NCI-H187 (cell line): ENCODE measurements around the gene RRP36.
"Not testable (repeated sequence)": the region's sequence is repeated elsewhere in the genome, so short reads cannot be mapped to it uniquely, and the experiment has no call there.

Experiments used
- DNase-seq, 2 experiments: peaks; one replicate each; lab custom pipeline; 2025; lab: John Stamatoyannopoulos, UW

The RRP36 gene

DNA sequence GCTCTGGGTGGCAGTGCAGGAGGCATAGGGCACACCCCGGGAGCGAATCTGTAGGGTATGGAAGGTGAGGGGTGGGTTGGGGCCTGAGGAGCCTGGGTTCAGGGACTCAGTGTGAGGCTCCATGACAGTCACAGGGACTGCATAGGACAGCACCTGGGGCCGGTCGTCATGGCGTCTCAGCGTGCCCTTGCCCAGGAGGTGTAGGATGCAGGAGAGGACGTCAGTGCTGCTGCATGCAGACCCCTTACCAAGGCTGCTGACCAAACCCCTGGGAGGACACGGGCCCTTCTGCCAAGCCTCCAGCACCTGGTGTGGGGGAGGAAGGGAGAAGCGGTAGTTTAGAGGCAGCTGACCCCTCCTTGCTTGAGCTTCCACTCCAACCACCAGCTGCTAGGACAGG lies 16.3 kb downstream of the RRP36 start:
- no peak for DNase-seq

DNA sequence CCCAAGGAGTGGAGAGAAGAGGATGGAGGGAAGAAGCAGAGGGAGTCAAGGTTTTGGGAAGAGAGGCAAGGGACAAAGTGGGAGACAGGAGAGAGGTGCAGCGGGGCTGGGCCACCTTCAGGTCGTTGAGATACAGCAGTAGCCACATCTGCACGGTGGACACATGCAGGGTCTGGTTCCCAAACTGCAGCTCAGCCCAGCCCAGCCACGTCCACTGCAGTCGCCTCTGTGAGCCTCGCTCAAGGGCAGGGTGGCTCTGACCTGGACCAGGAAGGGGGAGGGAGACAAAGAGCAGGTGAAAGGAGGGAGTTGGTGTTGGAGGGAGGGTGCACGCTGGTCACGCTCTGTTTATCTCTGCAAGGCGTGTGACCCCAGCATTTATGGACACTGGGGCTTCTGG lies 17.3 kb downstream of the RRP36 start:
- no peak for DNase-seq

DNA sequence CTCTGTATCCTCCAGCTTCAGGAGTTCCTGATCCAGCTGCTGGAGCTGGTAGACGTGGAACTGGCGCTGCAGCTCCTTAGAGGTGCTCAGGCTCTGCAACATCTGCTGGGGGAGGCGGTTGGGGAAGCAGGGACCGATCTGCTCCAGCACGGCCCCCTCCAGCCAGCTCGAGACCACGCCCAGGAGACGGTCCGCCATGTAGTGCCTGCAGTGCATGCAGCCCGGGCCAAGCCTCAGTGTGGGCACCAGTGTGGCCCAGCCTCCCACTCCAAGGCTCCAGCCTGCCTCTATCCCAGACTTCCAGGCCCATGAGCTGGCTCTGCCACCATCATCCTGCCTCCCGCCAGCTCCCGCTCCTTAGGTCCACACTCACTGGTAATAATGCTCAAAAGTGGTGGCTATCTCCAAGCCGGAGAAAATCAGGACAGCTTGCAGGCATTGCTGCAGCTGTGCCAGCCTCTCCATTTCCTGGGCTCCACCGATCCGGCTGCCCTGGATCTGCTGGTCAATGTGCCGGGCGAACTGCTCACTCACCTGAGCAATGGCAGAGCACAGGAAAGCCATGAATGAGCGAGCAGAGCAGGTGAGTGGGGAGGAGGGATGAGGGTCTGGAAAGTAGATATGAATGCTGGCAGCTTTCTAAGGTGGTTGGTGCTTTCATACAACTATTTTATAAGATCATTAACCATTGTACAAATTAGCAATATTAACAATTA lies 19.3 kb downstream of the RRP36 start:
- DNase-seq, result no peak

DNA sequence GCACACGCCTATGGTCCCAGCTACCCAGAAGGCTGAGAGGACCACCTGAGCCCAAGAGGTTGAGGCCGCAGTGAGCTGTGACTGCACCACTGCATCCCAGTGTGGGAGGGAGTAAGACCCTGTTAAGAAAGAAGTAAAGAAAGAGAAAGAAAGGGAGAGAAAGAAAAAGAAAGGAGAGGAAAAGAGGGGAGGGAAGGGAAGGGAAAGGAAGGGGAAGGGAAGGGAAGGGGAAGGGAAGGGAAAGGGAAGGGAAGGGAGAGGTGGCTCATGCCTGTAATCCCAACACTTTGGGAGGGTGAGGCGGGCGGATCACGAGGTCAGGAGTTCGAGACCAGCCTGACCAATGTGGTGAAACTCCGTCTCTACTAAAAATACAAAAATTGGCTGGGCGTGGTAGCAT lies 20.1 kb downstream of the RRP36 start:
- DNase-seq, result not testable (repeated sequence)

DNA sequence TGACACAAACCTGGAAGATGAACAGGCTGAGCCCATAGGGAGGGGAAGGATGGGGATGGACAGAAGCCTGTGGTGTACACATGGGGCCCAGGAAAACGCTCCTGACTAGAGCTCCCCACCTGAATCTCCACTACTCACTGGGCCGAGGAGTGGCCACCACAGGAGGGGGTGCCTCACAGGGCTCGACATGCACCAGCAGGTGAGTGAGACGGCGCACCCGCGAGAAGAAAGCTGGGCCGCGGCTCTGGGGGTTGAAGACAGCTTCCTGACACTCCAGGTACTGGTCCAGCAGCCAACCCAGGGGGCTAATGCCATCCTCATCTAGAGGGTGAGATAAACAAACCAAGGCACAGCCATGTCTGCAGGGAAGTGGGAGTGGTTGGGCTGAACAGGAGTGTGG lies 21.9 kb downstream of the RRP36 start:
- DNase-seq, result no peak

DNA sequence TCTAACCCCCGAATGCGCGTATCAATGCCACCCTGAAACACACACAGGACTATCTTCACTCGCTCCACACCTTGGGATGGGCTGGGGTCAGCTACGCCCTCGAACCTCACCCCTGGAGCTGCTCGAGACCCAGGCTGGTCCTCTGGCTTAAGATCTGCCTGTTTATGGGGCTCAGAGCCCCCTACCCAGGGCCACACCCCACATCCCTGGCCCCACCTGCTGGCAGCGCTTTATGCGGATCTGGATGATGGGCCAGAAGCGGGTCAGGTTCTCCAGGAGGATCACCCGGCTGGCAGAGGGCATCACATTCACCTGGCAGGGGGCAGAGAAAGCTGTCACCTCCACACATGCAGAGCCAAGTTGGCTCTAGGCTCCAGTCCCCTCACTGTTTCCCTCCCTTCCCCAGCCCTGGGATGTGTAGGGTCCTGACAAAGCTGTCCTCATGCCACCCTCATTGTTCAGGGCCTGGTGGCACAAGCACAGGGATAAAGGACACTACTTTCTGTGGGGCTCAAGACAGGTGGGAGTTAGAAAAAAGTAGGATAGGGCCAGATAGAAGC lies 24.0 kb downstream of the RRP36 start:
- DNase-seq, result no peak

DNA sequence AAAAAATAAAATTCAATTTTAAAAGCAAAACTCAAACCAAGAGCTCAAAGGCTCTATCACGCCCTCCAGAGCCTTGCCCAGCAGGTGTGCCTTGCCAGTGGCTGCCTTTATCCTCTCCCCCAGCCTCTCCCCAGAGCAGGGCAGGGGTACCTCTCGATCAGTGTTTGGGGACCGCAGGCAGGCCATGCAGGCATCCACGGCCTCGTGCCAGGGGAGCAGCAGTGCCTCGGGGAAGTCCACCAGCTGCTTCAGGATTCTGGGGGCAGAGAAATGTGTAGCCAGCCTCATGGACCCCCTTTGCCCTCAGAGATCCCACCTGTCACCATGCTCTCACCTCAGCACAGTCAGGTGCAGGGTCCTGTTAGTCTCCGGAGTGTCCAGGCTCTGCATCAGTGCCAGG lies 26.6 kb downstream of the RRP36 start:
- no peak for DNase-seq

DNA sequence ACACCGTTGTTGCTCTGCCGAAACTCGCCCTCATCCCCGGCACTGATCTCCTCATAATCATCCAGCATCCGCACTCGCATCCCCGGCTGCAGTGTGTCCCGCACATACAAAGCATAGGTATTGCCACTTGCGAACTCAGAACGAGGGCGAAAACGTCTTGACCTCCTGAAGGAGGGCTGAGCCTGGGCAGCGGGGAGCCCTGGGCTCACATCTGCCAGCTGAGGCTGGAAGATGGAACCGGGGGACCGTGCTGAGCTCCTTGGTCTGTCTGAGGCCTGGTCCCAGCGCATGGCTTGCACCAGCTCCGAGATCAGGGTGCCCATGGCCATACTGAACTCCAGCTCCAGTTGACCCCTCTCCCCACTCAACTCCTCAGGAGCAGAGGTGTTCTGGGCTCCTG lies 29.6 kb downstream of the RRP36 start:
- no peak for DNase-seq

DNA sequence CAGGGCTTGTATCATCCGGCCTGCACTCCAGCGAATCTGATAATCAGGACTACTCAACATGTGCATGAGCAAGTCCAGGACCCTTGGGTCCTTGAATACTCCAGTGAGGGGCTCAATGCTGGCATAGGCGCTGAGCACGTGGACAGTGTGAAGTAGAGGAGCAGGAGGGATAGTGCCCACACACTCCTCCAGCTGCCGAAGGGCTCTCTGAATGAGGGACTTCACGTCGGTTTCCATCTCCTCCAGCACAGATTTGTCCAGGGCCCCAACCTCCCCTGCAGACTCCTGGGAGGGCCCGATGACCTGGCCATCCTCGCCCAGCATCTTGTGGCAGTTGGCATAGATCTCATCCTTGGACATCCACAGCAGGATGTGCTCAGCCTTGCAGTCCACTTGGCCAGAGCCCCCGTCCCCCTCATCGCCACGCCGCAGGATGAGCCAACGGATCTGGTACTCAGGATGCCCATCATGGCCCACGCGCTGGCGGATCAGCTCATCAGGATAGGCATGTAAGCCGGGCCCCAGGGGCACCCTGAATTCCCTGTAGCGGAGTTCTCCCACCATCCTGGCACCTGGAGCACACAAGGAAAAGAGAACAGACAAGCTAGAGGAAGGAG lies 30.9 kb downstream of the RRP36 start:
- DNase-seq, result no peak

DNA sequence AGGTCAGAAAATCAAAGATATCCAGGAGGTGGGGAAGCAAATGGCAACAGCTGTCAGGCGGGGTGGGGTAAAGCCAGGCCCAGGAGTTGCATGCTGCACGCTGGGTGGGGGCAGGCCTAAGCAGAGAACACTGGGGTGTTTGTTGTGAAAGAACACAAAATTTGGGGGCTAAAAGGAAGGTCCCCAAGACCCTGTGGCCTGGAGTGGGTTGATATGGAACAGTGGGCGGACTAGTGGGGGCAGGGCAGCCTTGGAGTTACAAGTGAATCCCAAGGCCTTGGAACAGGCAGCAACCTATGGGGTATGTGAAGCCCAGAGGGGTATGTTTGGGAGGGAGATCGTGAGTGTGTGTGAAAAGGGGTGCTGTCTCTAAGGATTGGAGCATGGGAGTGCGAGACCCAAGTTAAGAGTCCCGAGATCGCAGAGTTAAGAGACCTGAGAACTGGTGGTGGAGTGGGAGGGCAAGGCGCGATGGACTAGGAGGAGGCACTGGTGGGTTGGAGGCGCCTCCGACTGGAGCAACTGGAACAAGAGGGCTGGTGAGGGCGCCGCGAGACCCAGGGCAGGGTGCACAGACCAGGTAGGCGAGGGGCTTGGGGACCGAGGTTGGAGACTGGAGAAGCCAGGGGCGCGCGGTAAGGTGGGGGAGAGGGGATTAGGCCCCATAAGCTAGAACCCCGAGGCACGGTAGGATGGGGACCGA lies 31.6 kb downstream of the RRP36 start:
- no peak for DNase-seq

DNA sequence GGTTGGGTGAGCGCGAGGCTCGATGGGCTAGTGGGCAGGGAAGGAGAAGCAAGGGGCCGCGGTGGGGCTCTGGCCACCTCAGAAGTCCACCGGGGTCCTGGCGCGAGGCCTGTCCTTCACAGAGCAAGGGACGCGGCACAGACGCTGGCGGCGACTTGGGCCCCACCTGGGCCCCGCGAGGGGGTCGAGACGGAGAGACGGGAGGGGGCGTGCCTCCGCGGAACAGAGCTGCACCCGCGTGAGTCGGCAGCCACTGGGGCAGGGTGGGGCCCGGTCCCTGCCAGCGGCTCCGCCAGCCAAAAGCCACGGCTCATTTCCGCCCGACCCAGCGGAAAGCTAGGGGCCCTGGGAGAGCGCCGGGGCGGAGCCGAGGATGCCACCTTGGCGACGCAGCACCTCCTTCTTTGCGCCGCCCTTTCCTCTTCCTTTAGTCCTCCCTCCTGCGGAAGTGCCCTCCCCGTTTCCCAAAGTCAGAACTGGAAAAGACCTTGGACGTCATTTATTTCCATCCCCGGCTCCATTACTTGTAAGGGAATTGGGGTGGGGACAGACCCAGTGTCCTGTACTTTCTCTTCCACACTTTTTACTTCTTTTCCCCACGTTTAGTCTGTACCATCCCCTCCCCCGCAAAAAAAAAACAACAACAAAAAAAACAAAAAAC lies 32.3 kb downstream of the RRP36 start, which contains the start of gene CUL7:
CUL7 (minus strand) TSS at position 307 of the 661 bp plus-strand sequence. CDS start 1,063 bp downstream, outside the sequence.
- peak; percentile 76 to 94 for DNase-seq

DNA sequence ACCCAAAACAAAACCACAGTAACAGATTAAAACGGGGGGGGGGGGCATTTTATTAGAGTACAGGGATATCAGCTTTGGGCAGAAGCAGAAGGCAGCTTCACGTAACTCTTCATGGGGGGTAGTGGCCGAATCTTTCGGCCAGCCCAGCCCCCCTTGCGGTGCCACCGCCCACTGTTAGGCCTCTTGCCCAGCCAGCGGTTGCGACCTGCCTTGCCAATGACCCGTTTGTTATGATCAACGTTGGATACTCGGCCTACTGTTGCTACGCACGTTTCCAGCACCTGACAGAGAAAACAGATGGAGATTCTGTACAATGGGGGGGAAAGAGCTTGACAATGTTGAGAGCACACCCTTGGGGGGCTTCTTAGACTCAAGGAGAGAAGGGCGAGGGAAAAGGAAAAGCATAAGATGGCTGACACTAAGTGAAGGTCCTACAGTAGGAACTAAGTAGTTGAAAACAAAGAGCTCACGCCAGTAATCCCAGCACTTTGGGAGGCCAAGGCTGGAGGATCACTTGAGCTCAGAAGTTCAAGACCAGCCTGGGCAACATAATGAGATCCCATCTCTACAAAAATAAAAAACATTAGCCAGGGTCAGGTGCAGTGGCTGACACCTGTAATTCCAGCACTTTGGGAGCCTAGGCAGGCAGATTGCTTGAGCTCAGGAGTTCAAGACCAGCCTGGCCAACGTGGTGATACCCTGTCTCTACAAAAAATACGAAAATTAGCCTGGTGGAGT lies 33.0 kb downstream of the RRP36 start:
- DNase-seq, result no peak

DNA sequence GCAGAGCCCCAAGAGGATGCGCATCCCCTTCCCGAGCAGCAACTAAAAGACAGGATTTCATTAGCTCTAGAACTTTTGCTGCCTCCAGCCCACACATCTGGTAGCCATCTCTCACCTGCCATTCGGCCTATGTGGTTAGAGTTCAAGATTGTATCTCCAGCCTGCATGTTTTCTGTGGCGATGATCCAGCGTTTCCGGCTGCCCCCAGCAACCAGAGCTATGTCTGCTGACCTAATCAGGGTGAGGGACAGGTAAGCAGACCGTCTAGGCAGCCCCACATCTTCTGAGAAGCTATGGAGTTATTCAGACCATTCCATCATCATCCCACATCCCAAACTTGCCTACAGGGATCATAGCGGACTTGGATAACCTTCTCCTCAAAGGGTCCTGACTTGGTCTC lies 34.5 kb downstream of the RRP36 start:
- no peak for DNase-seq

DNA sequence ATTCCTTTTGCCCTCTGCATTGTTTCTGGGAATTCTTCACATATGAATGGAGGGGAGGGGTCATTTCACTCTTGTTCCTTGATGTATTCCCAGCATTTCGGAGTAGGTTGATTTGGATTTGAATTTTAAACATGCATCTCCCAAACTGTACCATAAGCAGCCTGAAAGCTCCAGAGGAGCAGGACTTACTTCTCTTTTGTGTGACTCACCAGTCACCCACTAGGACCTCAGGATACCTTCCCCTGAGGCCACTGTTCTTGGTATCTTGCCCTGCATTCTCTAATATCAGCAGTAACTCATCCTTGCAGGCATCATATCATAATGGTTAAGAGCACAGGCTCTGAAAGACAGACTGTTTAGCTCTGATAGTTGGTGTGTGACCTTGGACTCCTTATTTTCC lies 37.1 kb downstream of the RRP36 start:
- DNase-seq, result no peak

DNA sequence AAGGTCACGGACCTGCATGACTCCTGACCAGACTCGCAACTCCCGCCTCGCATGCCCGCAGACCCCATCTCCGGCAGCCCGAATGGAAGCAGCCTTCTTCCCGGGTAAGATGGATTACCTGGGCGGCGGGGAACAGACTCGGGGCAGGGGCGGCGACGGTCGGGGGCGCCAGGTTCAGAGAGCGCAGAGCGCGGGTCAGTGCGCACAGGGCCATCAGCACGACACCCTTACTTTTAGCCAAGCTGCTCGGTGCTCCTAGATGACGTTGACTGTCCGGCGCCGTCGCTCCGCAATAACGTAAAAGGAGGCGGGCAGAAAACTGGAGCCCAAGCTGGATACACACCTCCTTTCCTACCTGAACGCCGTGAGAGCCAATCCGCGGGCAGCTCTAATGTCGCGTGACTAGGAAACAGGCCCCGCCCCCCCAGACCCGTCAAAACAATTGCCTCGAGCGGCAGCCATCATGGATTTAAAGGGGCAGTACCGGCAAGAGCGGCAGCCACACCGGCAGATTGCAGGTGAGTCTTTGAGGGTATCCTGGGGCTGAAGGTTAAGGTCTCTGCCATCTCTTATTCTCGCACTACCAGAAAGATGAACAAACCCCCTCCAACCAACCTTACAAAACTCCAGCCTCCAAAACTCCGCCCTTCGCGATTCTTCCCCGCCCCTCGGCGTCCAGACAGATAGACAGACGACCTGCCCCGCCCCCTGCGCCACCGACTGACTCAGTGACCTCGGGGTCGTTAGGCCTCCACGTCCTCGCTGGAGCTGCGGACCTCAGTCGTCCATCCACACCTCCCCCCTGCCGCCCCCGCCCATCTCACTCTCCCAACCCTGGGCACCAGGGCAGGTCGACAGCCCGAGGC lies 38.0 kb downstream of the RRP36 start, which contains the start of the genes KLC4 and MRPL2:
KLC4 (plus strand) TSS at position 464 of the 866 bp plus-strand sequence. CDS start 1,705 bp downstream, outside the sequence.
MRPL2 (minus strand) TSS at position 267 of the 866 bp plus-strand sequence; CDS start at position 214, 53 bp downstream.
- DNase-seq, result peak; percentile 96 to 97

DNA sequence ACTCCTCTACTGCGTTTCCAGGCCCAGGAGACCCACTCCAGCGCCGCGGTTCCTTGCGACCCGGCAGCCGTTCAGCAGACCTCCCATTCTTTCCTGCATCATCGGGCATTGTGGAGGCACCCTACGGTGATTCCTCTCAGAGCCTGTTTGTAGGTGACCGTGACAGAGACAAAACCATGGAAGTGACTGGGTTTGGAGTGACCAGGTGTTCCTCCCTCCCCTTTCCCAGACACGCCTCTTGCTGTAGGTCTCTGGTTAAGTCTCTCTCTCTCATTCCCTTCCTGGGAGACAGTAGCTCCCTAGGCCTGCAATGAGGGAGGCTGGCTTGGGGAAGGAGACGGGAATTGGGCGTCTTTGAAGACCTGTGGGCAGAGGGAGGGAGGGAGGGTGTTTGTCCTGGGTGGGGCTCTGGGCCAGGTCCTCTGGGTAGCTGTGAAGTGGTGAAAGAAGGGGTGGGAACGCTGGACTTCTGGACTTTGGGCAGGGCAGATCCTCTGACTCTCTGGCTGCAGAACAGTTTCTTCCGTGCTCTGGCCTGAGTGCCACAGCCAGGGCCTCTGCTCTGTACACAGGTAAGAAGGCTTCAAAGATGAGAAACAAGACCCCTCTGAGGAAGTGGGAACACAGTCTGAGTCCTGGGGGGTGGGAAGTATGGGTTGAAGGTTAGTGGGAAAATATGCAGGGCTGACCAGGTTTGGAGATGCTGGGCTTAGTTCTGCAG lies 38.8 kb downstream of the RRP36 start:
- DNase-seq, result peak in 1 of 2 experiments; percentile 51

DNA sequence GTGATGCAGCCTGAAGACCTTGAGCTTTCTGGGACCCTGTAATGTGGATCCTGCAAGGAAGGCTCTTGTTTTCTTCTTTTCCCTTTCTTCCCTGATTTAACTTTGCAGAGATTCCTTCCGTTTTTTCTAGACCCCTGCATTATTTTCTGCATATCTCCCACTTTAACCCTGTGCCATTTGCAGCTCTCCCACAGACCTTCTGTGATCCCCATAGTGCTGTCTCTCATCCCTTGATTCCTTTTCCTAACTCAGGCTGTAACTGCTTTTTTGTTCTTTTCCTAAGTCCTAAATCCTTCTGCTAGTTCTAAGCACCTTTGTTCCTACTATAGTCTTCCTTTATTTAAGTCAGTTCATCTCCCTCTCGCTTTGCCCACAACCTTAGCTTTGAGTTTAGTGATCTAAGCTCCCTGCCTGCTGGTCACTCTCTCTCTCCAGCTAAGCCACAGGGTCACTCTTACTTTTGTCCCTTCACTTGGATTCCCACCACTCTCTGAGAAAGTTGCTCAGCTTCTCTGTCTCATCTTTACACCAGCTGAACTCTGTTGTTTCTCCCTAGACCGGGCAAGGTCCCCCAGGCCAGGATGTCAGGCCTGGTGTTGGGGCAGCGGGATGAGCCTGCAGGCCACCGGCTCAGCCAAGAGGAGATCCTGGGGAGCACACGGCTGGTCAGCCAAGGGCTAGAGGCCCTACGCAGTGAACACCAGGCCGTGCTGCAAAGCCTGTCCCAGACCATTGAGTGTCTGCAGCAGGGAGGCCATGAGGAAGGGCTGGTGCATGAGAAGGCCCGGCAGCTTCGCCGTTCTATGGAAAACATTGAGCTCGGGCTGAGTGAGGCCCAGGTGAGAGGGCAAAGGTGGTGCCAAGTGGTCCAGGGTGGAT lies 39.6 kb downstream of the RRP36 start:
- DNase-seq, result no peak

DNA sequence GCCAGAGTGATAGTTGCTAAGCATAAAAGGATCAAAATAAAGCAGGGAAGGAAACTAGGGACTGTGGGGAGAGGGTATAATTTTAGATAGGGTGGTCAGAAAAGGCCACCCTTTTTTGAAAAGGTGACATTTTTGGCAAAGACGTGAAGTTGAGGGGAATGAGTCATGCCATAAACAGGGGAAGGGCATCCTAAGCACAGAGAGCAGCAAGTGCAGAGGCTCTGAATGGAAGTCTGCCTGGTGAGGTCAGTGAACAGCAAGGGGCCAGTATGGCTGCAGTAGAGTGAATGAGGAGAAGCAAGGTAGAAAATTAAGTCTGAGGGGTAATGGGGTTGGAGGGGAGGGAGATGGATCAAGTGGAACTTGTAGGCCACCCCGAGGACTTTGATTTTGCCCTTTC lies 40.4 kb downstream of the RRP36 start:
- DNase-seq, result no peak

DNA sequence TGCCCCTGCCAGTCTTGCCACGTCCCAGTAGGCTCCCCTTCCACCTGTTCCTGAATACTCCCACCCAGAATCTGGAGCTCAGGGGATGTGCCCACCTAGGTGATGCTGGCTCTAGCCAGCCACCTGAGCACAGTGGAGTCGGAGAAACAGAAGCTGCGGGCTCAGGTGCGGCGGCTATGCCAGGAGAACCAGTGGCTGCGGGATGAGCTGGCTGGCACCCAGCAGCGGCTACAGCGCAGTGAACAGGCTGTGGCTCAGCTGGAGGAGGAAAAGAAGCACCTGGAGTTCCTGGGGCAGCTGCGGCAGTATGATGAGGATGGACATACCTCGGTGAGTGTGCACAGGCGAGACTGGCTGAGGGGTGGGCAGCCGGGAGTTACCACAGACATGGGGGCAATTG lies 41.4 kb downstream of the RRP36 start:
- DNase-seq, result no peak
